Body of pancreas (tissue), 4 donors: ENCODE data around the gene EMD.

Experiments used
- CTCF ChIP-seq, 7 experiments: fragments of 450-650 bp in 4 of 7; fragments of 200-600 bp in 3 of 7; sonication (generic) in 3 of 7; IDR thresholded peaks; one replicate each; pipeline ENCODE4 v1.5.1; 2016 to 2019; ENCODE audit warnings: antibody characterized with exemption in 7 of 7
- POLR2A ChIP-seq, 3 donors: fragments of 450-650 bp; IDR thresholded peaks; one replicate each; pipeline ENCODE4 v1.6.1; 2016; ENCODE audit warnings: antibody characterized with exemption in 3 of 3, mild to moderate bottlenecking in 2 of 3

DNA sequence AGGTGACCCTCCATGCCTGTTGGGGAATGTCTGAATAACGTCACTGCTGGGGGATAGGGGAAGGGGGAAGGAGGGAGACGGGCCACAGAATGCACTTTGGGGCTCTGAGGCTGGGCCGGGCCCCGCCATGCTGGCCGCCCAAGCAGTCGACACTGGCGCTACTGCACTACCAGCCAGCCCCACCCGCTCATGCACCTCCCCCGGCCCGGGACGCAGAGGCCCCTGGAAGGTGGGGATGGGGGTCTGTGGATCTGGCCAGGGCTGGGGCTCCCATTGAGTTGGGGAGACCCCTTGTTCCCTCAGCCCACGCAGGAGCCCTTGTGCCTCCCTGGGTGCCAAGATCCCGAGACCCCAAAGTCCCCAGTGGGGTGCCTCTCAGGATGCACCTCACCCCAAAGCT lies 22.5 kb upstream of the EMD start:
- TF ChIP-seq POLR2A (IDR thresholded peaks at IDR 0.05) (no peak), CTCF (IDR thresholded peaks at IDR 0.05) (no peak)
